HPDE6-E6E7 (cell line): ENCODE results near the gene TMEM126B.
"Not testable (repeated sequence)": the region's sequence is repeated elsewhere in the genome, so short reads cannot be mapped to it uniquely, and the experiment has no call there.

ENCODE experiments used
- DNase-seq: peaks from one replicate; pipeline ENCODE4 v3.0.0; 2011; ENCODE audit warnings: missing footprints; ENCODE audit errors: extremely low spot score

The TMEM126B gene

DNA sequence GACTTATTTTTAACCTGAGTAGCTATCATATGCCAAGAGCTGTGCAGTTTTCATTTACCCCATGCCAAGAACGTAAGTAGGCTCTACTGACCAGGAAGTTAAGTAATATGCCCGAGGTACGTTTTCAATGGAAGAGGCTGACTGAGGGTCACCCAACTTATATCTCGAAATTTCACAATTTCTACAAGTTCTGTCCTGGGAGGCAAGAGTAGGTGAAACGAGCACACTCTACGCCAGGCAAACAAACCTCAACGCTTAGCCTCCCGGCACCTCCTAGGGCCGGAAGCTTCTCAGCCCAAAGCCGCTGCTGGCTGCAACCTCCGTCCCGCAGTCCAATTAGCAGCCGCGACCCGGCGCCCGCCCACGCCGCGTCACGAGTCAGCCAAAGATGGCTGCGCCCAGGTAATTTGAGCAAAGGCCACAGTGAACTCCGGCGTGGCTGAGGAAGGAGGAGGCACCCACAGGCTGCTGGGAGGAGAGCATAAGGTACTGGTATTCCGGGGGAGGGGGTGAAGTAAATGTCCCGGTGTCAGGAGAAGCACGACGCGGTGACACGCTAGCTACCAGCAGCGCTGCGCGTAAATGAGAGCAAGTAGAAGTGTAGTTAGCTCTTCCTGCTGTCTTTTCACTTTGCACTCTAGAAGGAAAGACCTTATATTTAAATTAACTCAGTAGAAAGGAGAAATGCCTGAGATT lies 19.4 kb downstream of the TMEM126B start, which contains the start of gene TMEM126A:
TSS of gene TMEM126A (plus strand) at position 364 of the 696 bp plus-strand sequence. CDS start 2,289 bp downstream, outside the sequence.
- DNase-seq = peak; percentile 84

GRCh38 chr11:85651118-85651517 lies 22.7 kb downstream of the TMEM126B start:
- DNase-seq = no peak

DNA sequence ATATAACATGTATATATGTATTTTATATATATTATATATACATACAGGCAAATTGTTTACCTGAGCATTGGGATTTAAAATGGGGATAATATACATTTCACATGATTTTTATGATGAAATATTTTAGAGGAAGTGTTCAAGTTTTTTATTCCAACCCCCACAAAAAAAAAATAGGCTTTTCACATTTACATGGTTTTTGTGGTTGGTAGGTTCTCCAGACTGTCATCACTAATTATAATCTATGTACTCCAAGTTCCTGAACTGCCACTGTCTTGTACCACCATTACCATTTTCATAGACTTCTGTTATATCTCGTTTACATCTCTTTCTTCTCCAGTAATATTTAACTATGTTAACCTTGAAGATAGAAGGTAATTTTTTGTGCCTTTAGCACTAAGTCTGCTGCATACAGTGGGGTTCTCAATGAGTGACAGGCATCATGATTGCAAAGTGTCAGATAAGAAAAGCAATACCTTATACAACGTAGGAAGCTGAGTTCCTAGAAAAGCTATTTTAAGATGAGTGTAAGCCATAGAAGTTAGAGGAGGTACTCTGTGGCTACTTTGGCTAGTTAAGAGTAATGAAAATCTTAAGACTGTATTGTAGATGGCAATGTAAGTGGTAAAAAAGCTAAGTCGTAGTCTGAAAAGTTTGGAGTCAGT lies 24.5 kb downstream of the TMEM126B start:
- DNase-seq = no peak

DNA sequence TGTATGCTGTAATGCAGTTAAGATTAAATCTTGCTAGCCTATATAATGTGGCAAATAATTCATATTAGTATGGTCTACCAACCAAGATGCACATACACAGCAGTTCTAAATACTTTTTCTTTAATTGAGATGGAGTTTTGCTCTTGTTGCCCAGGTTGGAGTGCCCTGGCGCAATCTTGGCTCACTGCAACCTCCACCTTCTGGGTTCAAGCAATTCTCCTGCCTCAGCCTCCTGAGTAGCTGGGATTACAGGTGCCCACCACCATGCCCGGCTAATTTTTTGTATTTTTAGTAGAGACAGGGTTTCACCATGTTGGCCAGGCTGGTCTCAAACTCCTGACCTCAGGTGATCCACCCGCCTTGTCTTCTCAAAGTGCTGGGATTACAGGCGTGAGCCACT lies 25.9 kb downstream of the TMEM126B start:
- DNase-seq = not testable (repeated sequence)

DNA sequence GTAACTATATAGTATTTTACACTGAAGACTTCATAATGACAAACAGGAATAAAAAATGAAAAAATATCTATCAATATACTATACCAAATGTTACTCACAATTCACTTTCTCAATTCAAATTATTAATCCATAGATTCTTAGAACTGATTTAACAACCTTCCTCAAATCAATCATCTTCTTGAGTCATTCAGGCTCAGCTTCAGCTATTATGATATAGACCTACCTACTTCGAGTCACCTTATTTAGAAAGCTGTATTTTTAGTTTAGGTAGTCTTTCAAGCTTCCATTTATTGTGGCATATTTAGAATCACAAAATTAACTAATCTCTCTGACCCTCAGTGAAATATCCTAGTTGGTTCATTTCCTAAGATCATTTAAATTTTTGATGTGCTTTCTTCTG lies 28.4 kb downstream of the TMEM126B start:
- no peak for DNase-seq

DNA sequence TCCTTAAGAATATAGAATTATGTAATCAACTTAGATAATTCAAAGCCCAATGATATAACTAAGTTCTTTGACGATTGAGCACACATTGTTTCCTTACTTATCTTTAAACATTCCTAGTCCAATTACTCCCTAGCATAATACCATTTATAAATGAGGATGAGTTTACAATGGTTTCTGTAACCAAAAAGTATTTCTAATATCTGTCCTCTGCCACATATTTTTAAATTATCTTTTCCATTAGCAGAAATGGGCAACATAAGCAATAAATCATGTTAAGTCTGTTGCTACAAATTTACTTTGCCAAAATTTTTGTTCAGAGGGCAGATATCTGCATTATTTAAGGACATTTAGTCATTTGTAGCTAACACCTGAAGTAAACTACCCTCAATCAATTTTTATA lies 29.8 kb downstream of the TMEM126B start:
- DNase-seq = no peak

DNA sequence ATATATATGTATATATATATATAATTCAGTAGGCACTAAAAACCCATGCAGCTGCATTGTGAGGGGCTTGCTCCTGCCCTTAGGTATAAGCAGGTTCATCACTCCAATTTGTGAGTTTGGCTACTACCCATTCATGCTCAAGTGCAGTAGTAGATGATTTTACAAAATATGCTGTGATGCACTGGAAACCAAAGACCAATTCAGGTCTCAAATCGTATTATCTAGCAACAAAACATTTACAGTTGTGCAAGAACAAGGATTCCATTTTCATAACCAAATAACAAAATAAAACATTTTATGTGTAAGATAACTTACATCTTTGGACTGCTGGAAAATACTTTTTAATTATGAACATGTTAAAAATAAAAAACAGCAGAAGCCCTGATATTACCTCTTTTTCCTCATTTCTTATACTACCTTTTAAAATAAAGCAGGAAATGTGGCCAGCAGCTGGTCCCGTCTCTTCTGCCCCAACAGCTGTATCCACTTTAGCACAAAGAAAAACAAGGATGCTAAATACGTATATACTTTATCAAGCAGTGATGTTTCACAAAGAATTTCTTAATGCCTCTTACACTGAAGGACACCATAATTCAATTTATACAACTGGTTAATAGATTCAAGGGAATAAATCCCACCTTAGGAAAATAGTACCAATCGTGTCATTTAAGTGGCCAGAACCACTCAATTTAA lies 33.7 kb downstream of the TMEM126B start:
- no peak for DNase-seq

DNA sequence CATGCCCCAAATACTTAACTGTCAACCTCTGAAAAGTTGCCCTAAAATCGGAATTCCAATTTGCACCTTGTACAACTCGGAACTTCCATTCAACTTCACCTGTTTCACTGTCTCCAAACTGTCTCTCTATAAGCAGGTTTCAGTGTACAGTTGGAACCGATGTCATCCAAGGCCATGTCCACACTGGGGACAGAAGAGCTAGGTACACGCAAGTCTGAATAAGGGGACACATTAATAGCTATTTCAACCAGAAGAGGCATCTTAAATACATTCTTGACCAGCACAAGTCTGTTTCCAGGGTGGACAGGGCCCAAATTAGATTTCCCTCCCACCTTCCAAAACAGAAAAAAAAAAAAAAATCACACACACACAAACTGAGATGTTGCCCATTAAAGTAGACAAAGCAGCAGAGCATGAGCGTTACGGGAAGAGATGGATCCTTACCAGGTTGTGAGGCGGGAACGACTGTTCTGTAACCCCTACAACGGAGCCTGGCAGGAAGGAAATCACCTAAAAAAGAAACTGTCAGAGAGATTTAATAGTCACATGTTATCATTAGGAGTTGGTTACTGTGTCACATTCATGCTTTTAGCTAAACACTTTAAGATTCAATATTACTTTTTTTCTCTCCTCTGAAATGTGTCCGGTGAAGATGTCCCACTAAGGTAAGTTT lies 34.8 kb downstream of the TMEM126B start:
- no peak for DNase-seq

- DNase-seq = peak; percentile 27
Observed at GRCh38 chr11:85663753-85664614, 35.6 kb downstream of the TMEM126B start.

DNA sequence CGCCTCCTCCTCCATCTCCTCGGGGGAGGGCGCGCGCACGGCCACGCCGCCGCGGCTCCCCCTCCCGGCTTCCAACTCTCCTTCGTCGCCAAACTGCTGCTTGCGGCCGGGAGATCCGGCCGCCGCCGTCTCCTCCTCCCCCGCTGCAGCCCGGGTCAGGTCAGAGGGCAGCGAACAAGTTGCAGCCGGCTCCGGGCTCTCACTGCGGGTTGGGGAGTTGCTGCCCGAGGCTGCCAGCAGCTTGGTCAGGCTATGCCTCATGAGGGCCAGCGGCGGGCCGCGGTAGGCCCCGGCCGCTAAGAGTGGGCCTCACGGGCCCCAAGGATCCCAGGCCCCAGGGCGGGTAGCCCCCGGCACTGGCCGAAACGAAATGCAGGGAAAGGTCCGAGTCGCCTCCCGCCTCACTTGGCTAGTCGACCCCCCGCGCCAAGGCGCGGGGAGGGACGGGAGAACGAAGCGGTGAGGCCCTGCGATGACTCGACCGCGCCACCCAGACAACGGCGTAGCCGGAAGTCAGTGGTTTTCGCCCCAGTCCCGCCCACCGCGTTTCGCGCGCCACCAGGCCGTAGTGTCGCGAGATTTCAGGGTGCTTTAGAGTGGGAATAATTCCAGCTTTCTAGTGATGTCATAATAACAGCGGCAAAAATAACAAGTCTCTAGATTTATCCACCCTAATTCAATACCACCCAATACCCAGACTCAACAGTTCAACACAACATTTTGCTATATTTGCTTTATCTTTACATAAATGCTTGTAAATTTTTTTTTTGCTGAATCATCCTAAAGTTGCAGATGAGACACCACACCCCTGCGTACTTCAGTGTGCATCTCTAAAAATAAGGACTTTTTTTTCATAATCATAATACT lies 36.5 kb downstream of the TMEM126B start, which contains the start of gene CREBZF:
TSS of gene CREBZF (minus strand) at position 515 of the 867 bp plus-strand sequence. CDS start at position 261, 254 bp downstream.
- DNase-seq = peak; percentile 86

- no peak for DNase-seq
Observed at GRCh38 chr11:85665733-85666132, 37.3 kb downstream of the TMEM126B start.

DNA sequence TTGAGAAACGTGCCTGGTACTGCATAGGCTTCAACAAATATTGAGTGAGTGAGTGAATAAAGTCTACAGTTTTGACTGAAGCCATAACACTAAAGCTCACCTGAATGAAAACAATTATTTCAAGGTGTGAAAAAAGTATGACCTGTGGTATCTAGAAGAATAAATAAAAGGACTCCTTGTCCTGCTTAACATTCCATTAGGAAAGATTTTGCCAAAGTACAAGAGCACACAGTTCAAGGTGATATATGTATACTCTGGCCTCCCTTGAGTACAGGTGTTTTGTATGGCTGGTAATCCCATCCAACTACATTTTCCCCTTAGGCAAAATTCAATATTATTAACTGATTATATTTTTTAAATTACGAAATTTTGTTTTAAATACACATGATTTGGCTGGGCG lies 38.3 kb downstream of the TMEM126B start:
- no peak for DNase-seq

GRCh38 chr11:85668157-85668556 lies 39.8 kb downstream of the TMEM126B start:
- DNase-seq = no peak

DNA sequence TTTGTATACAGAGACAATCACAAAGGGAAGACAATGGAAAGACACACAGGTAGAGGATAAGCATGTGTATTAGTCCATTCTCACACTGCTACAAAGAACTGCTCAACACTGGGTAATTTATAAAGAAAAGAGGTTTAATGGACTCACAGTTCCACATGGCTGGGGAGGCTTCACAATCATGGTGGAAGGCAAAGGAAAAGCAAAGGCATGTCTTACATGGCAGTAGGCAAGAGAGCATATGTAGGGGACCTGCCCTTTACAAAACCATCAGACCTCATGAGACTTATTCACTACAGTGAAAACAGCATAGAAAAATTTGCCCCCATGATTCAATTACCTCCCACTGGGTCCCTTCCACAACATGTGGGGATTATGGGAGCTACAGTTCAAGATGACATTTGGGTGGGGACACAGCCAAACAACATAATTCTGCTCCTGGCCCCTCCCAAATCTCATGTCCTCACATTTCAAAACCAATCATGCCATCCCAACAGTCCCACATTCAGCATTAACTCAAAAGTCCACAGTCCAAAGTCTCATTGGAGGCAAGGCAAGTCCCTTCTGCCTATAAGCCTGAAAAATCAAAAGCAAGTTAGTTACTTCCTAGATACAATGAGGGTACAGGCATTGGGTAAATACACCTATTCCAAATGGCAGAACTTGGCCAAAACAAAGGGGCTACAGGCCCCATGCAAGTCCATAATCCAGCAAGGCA lies 42.7 kb downstream of the TMEM126B start:
- not testable (repeated sequence) for DNase-seq

- no peak for DNase-seq
Observed at GRCh38 chr11:85672105-85672902, 43.9 kb downstream of the TMEM126B start.

DNA sequence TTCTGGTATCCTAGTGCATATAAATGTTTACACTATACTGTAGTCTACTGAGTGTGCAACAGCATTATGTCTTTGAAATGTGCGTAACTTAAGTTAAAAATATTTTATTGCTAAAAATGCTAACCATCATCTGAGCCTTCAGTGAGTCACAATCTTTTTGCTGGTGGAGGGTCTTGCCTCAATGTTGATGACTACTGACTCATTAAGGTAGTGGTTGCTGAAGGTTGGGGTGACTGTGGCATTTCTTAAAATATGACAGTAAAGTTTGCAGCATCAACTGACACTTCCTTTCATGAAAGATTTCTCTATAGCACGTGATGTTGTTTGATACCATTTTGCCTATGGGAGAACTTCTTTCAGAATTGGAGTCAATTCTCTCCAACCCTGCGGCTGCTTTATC lies 45.0 kb downstream of the TMEM126B start:
- DNase-seq = no peak

GRCh38 chr11:85679576-85679975 lies 51.2 kb downstream of the TMEM126B start:
- DNase-seq = no peak

DNA sequence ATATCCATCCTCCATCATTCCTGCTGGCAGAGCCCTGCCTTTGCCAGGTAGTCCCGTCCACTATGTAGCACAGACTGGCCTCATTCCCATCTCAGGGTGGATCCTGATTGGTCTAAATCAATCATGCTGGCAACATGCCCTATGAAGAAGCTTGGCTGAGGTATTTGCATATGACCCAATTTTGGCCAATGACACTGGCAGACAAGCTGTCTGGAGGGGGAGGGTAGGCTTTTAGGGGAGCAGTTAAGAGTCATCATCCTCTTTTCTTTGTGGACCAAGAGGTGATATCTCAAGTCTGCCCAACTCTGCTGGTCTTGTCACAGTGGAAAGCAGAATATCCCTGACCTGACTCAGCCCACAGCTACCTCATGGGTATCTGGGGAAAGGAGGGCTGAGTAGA lies 52.5 kb downstream of the TMEM126B start:
- DNase-seq = no peak
